T-cell (primary cell): ENCODE data around the gene CABLES2. TPM values are rescaled to one million over a fixed set of nuclear protein-coding genes. Genes with fewer than 3 reads are reported as not detected.

Experiments used
- ATAC-seq, 4 experiments: fragments of 200-7000 bp in 3 of 4; fragments of 150-1000 bp in 1 of 4; cut with Tn5 transposase; replicated peaks in 1 of 4; 1 replicate in 3 of 4; 2 replicates in 1 of 4; pipeline ENCODE4 v1.10.0; 2021; ENCODE audit warnings: moderate library complexity in 3 of 4, mild to moderate bottlenecking in 2 of 4, moderate number of reproducible peaks in 1 of 4
- CTCF ChIA-PET, 2 donors: fragments of 300-600 bp; sonication (Branson Sonifier 250); formaldehyde crosslinking; loops; one replicate each; lab custom pipeline; 2022; ENCODE audit warnings: antibody characterized with exemption in 2 of 2; lab: Charles Lee
- POLR2A ChIA-PET, 2 donors: fragments of 300-600 bp; sonication (Branson Sonifier 250); formaldehyde crosslinking; loops; one replicate each; lab custom pipeline; 2022; ENCODE audit warnings: antibody characterized with exemption in 2 of 2; lab: Charles Lee
- DNase-seq, 35 experiments: peaks; one replicate each; pipeline versions ENCODE4 v3.0.0 to v3.0.0-alpha.2; 2013 to 2023
- H3K27ac ChIP-seq: one replicate; pipeline ENCODE4 v1.5.1; 2013; ENCODE audit warnings: low read length
- H3K27me3 ChIP-seq, 2 experiments: replicated peaks in 1 of 2; 1 replicate in 1 of 2; 2 replicates in 1 of 2; pipeline versions ENCODE4 v1.6.1 to v1.7.0; 2013; ENCODE audit warnings: low read length in 1 of 2, mixed read lengths in 1 of 2; ENCODE audit not compliant: control insufficient read depth in 2 of 2, insufficient read depth in 2 of 2; ENCODE audit errors: extremely low read depth in 1 of 2
- H3K36me3 ChIP-seq, 2 donors: 1 replicate in 1 of 2; 2 replicates in 1 of 2; pipeline versions ENCODE4 v1.6.1 to v1.7.0; 2013; ENCODE audit warnings: low read length in 1 of 2; ENCODE audit not compliant: control insufficient read depth in 2 of 2, insufficient read depth in 1 of 2; ENCODE audit errors: extremely low read depth in 1 of 2
- H3K4me1 ChIP-seq, 2 experiments: 1 replicate in 1 of 2; 2 replicates in 1 of 2; pipeline versions ENCODE4 v1.6.1 to v1.7.0; 2013; ENCODE audit warnings: low read length in 2 of 2, mixed read lengths in 1 of 2; ENCODE audit not compliant: insufficient read depth in 2 of 2, control insufficient read depth in 1 of 2; ENCODE audit errors: extremely low read depth in 1 of 2
- H3K4me3 ChIP-seq, 2 donors: 1 replicate in 1 of 2; 2 replicates in 1 of 2; pipeline versions ENCODE4 v1.5.1 to v1.7.0; 2013; ENCODE audit warnings: mild to moderate bottlenecking in 2 of 2, low read length in 1 of 2, moderate library complexity in 1 of 2; ENCODE audit not compliant: control insufficient read depth in 1 of 2; ENCODE audit errors: extremely low read depth in 1 of 2
- H3K9me3 ChIP-seq: 2 replicates; pipeline ENCODE4 v1.7.0; 2013
- H3K27ac Mint-ChIP-seq, 2 donors: one replicate each; pipeline ENCODE4 v1.8.0; 2020 to 2021; ENCODE audit warnings: mild to moderate bottlenecking in 2 of 2, mixed read lengths in 2 of 2
- H3K27me3 Mint-ChIP-seq, 2 donors: one replicate each; pipeline ENCODE4 v1.8.0; 2021 to 2022; ENCODE audit warnings: mixed read lengths in 2 of 2
- H3K36me3 Mint-ChIP-seq: one replicate; pipeline ENCODE4 v1.8.0; 2021; ENCODE audit warnings: mixed read lengths
- H3K4me1 Mint-ChIP-seq, 3 donors: one replicate each; pipeline ENCODE4 v1.8.0; 2020 to 2022; ENCODE audit warnings: mixed read lengths in 3 of 3, mild to moderate bottlenecking in 1 of 3
- H3K4me3 Mint-ChIP-seq, 3 donors: one replicate each; pipeline ENCODE4 v1.8.0; 2020 to 2022; ENCODE audit warnings: mild to moderate bottlenecking in 3 of 3, mixed read lengths in 3 of 3, moderate library complexity in 3 of 3
- H3K9me3 Mint-ChIP-seq, 3 donors: one replicate each; pipeline ENCODE4 v1.8.0; 2020 to 2022; ENCODE audit warnings: mixed read lengths in 3 of 3
- WGBS: methylation state at CpG from one replicate; pipeline ENCODE4 v1.1.5; 2013; ENCODE audit warnings: missing lambda C conversion rate; ENCODE audit not compliant: insufficient coverage; 5-methylcytosine and 5-hydroxymethylcytosine counted together
- total RNA-seq, 35 experiments: library from RNA in 6 of 35; stranded (reverse) in 6 of 35; fragments of 120-200 nt in 1 of 35; gene quantifications; one replicate each; pipeline versions ENCODE4 v1.2.1 to v1.2.4 and lab custom pipeline; 2013 to 2026

Gene CABLES2
- total RNA-seq, 5 donors from 2014 or later (not counting 1 experiment from before 2014, with no cell fraction given): 4.3 to 6.8 (median 5.6) TPM

- Histone ChIP-seq H3K36me3 (no peaks in the 10 kb centered on the region), H3K4me1 (peaks cover 0 to 16% of the 10 kb centered on the region in 2 experiments), H3K9me3 (no peaks in the 10 kb centered on the region), H3K4me3 (no peak overlapping the region), H3K27me3 (peaks cover 0 to 22% of the 10 kb centered on the region in 2 experiments), H3K27ac (no peak overlapping the region)
- no peak for ATAC-seq
- Mint-ChIP-seq H3K9me3 (no peaks in the 10 kb centered on the region), H3K27me3 (no peaks in the 10 kb centered on the region), H3K36me3 (no peaks in the 10 kb centered on the region), H3K4me3 (no peak overlapping the region), H3K4me1 (peaks cover 8 to 13% (median 11%) of the 10 kb centered on the region in 3 donors), H3K27ac (no peak overlapping the region)
- CTCF ChIA-PET: no interaction called here
- POLR2A ChIA-PET: no interaction called here
- DNase-seq: no peak
- whole genome bisulfite sequencing: 85% methylated on average over 5 of the region's 11 CpGs
Observed at GRCh38 chr20:62413025-62413570, 6.0 kb upstream of the CABLES2 start.

GRCh38 chr20:62412194-62413024, 5.3 kb upstream of the CABLES2 start:
- Histone ChIP-seq H3K4me1 (peaks cover 2 to 23% of the 10 kb centered on the region in 2 experiments), H3K27me3 (peaks cover 0 to 15% of the 10 kb centered on the region in 2 experiments), H3K36me3 (no peaks in the 10 kb centered on the region), H3K4me3 (no peak overlapping the region), H3K27ac (no peak overlapping the region), H3K9me3 (no peaks in the 10 kb centered on the region)
- Mint-ChIP-seq H3K4me1 (peaks cover 8 to 17% (median 14%) of the 10 kb centered on the region in 3 donors), H3K27ac (no peak overlapping the region), H3K4me3 (no peak overlapping the region), H3K27me3 (no peaks in the 10 kb centered on the region), H3K9me3 (no peaks in the 10 kb centered on the region), H3K36me3 (no peaks in the 10 kb centered on the region)
- DNase-seq (no peak), ATAC-seq (no peak)
- ChIA-PET CTCF (no interaction called here), POLR2A (no interaction called here)
- 85% methylated on average over 11 of the region's 22 CpGs for WGBS

GRCh38 chr20:62411479-62412193, 4.6 kb upstream of the CABLES2 start:
- Mint-ChIP-seq H3K36me3 (no peaks in the 10 kb centered on the region), H3K4me1 (peaks cover 8 to 19% (median 14%) of the 10 kb centered on the region in 3 donors), H3K27me3 (no peaks in the 10 kb centered on the region), H3K9me3 (no peaks in the 10 kb centered on the region), H3K27ac (no peak overlapping the region), H3K4me3 (no peak overlapping the region)
- POLR2A ChIA-PET: no interaction called here
- Histone ChIP-seq H3K9me3 (no peaks in the 10 kb centered on the region), H3K4me3 (no peak overlapping the region), H3K36me3 (no peaks in the 10 kb centered on the region), H3K27ac (no peak overlapping the region), H3K4me1 (peaks cover 2 to 27% of the 10 kb centered on the region in 2 experiments), H3K27me3 (peaks cover 0 to 8% of the 10 kb centered on the region in 2 experiments)
- WGBS: 77% methylated on average over 24 of the region's 24 CpGs
- CTCF ChIA-PET: no interaction called here
- ATAC-seq (no peak), DNase-seq (no peak)

GRCh38 chr20:62410746-62411478, 3.8 kb upstream of the CABLES2 start:
- no peak overlapping the region for H3K27ac Mint-ChIP-seq
- 89% methylated on average over 18 of the region's 19 CpGs for WGBS

GRCh38 chr20:62409931-62410745, 3.1 kb upstream of the CABLES2 start:
- ChIA-PET CTCF (no interaction called here), POLR2A (no interaction called here)
- ATAC-seq: no peak
- peak overlapping the region in 1 of 3 donors; percentile 48 for H3K4me3 Mint-ChIP-seq
- Histone ChIP-seq H3K27ac (no peak overlapping the region), H3K4me3 (no peak overlapping the region), H3K27me3 (peaks cover 0 to 5% of the 10 kb centered on the region in 2 experiments), H3K4me1 (peaks cover 5 to 42% of the 10 kb centered on the region in 2 experiments), H3K9me3 (no peaks in the 10 kb centered on the region), H3K36me3 (no peaks in the 10 kb centered on the region)
- no peak overlapping the region for H3K27ac Mint-ChIP-seq
- peak in 20 of 35 experiments; percentile 11 to 49 (median 26) for DNase-seq
- H3K27me3 Mint-ChIP-seq: no peaks in the 10 kb centered on the region
- no peaks in the 10 kb centered on the region for H3K36me3 Mint-ChIP-seq
- H3K4me1 Mint-ChIP-seq: peaks cover 20 to 30% (median 27%) of the 10 kb centered on the region in 3 donors
- WGBS: 7% methylated on average over 25 of the region's 30 CpGs
- no peaks in the 10 kb centered on the region for H3K9me3 Mint-ChIP-seq

More at GRCh38 chr20:62410746-62411478, 3.8 kb upstream of the CABLES2 start:
- ChIA-PET CTCF (no interaction called here), POLR2A (no interaction called here)
- Mint-ChIP-seq H3K9me3 (no peaks in the 10 kb centered on the region), H3K27me3 (no peaks in the 10 kb centered on the region), H3K36me3 (no peaks in the 10 kb centered on the region), H3K4me1 (peaks cover 12 to 22% (median 19%) of the 10 kb centered on the region in 3 donors), H3K4me3 (no peak overlapping the region)
- ATAC-seq (no peak), DNase-seq (no peak)
- H3K36me3 ChIP-seq: no peaks in the 10 kb centered on the region
- H3K9me3 ChIP-seq: no peaks in the 10 kb centered on the region
- H3K27me3 ChIP-seq: peaks cover 0 to 5% of the 10 kb centered on the region in 2 experiments
- peaks cover 5 to 34% of the 10 kb centered on the region in 2 experiments for H3K4me1 ChIP-seq
- H3K4me3 ChIP-seq: no peak overlapping the region
- no peak overlapping the region for H3K27ac ChIP-seq
